Germinal center (tissue), 1 donor: ENCODE data around the gene ME2.
"Not testable (repeated sequence)": the region's sequence is repeated elsewhere in the genome, so short reads cannot be mapped to it uniquely, and the experiment has no call there.

ENCODE experiments used
- DNase-seq: peaks from one replicate; pipeline ENCODE4 v3.0.0; 2012; ENCODE audit warnings: mixed read lengths, low spot score

ME2 gene

DNA sequence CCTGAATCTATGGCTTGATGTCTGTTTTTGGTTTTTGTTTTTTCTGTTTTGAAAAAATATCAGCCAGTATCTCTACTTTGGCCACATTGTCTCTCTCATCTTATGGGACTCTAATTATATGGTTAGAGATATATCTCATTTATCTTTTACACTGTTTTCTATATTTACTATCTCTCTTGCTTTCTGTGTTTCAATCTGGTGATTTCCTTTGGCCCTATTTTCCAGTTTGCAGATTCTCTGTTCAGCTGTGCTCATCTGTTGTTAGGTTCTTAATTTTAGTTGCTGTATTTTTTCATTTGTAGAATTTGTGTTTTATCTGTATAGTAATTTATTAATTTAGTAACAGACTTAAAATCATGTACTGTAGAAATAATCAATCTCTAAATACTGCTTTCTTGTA, 47.6 kb downstream of the ME2 start:
- no peak for DNase-seq

DNA sequence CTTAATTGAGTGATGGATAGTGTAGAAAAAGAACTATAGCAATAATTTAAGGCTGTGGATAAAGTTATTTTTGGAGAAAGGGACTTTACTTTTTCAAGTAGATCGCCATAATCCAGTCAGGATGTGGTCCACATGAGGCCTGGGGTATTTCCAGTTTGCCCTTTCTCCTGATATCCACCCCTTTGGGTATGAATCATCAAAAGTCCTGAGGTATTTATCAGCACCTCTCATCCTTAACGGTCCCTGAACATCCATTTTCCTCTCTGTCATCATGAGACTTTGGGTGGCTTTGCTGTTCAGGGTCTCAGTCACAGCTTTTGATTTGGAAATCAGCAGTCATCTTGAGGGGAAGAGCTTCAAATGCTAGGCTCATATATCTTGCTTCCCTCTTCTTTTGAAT, 49.6 kb downstream of the ME2 start:
- DNase-seq = no peak

DNA sequence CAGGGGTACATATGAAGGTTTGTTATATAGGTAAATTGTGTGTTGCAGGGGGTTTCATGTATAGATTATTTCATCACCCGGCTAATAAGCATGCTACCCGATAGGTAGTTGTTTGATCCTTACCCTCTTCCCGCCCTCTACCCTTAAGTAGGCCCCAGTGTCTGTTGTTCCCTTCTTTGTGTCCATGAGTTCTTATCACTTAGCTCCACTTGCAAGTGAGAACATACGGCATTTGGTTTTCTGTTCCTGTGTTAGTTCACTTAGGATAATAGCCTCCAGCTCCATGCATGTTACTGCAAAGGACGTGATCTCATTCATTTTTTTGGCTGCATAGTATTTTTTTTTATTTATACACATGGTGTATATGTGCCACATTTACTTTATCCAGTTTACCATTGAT, 54.8 kb downstream of the ME2 start:
- no peak for DNase-seq

DNA sequence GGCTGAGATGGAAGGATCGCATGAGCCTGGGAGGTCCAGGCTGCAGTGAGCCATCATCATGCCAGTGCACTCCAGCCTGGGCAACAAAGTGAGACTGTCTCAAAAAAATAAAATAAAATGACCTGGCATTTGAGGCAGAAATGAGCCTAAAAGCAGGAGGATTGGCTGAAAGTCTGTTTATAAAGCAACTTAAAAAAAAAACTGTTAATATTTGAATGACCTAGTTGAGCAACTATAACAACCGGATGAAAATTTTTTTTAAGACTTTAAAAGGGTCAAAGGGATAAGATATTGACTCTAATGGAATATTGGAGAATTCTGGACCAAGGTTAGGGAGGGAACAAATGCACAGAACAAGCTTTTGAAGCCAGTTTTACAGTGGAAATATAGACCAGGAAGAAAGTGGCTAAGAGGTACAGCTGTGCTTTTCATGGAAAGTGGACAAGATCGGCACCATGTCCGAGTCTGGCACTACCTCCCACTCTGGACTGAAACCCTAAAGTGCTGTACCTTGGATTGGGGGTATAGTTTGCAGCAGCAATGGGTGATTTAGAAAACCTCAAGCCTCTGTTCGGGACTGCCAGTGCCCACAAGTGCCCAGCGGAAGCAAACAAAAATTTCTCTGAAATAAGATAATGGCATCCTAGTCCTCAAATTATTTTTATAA, 55.8 kb downstream of the ME2 start:
- DNase-seq = no peak

DNA sequence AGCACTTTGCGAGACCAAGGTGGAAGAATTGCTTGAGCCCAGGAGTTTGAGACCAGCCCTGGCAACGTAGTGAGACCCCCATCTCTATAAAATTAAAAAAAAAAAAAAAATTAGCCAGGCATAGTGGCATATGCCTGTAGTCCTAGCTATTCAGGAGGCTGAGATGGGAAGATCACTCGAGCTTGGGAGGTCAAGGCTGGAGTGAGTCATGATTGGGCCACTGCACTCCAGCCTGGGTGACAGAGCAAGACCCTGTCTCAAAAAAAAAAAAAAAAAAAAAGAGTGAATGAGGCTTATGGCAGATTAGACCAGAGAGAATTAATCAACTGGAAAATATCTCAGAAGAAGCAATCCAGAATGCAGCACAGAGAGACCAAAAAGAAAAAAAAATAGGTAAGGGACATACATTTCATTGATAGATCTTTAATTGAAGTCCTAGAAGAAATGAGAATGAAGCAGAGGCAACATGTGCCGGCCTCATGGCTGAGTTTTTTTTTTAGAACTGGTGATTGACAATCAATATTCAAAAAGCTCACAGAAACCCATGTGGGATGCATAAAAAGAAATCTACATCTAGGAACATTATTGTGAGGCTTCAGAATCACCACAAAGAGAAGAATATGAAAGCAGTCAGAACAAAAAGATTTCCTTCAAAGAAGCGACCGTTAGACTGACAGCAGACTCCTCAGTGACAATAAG, 56.7 kb downstream of the ME2 start:
- no peak for DNase-seq

DNA sequence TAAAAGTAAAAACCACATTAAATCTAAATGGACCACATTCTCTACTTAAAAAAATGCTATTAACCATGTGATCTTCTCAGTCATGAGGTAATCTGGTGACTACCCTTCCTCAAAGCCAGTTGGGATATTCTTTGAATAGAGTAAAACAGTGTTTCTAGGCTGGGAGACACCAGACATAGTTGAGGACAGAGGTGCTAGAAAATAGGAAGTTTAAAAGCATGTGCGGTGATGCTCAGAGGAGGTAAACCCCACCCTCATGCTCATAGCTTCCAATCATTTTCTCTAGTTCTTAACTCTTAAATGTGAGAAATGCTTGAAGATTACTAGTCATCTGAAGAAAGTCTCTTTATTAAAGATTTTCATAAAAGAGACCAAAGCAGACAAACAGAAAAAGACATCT, 58.3 kb downstream of the ME2 start:
- no peak for DNase-seq

DNA sequence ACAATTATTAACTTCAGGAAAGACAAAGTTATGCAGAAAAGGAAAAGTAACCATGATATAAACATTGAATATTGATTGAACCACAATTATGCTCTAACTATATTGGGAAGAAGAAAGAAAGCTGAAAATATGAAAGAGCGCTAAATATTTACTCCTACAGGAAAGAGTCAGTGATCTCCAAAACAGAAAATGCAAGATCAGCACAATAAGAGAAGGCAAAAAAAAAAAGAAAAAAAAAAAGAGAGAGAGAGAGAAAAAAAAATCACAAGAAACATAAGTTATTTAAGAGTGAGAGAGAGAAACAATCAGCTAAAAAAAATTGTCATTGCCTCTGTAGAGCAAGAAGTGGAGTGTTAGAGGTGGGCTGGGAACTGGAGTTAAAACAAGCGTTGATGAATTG, 60.0 kb downstream of the ME2 start:
- DNase-seq = no peak

DNA sequence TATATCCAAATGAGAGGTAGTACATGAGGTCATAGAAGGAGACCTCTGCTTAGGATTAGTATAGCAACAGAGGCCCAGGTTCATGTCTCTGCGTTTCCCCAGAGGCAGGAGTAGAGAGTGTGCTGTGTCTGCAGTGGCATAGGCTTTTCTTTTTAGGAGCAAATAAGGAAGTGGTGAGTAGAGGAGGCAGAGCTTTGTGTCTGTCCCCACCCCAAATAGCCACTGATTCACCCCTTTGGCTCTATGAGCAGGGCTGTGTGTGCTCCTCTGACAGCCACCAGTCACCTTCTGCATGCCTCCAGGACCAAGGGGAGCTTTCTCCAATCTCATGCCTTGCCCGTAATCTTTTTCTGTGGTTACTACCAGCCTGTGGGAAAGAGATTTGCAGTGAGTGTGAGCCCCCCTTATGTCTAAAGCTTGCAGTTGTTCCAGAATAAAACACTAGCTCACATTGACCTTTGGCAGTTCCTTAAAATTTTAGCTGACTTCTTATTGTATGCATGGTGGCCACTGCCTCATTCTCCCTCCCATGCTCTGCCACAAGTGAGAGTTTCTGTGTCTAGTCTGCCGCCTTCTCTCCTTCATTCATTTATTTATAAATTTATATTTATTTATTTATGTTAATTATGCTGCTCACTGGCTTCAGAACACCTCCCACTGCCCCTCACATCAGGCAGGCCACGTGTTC, 65.5 kb downstream of the ME2 start:
- DNase-seq = no peak

DNA sequence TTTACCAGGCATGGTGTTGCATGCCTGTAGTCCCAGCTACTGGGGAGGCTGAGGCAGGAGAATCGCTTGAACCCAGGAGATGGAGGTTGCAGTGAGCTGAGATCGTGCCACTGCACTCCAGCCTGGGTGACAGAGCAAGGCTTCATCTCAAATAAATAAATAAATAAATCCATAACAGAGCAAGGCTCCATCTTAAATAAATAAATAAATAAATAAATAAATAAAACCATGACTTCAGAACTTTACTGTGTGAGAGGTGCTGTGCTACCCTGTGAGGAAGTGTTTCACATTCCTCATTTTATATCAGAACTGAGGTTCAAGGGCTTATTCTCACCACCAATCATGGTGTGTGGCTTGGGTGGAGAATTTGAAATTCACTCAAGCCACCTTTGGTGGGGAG, 67.0 kb downstream of the ME2 start:
- not testable (repeated sequence) for DNase-seq

DNA sequence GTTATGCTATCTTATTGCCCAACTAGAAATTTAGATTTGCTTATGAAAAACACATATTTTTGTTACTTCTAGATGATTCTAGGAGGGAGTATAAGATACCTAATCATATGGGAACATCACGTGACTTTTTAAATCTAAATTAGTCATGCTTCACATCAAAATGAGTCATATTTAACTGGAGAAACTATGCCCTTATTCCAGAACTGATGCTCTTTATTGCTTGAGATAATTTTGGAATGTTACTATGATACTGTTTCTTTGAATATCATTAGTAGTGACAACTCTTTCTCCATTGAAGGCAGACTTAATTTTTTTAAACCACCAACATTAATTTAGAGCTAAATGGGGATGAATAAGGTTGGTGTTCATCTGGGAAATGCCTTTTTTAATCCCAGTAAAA, 69.0 kb downstream of the ME2 start:
- DNase-seq = no peak

DNA sequence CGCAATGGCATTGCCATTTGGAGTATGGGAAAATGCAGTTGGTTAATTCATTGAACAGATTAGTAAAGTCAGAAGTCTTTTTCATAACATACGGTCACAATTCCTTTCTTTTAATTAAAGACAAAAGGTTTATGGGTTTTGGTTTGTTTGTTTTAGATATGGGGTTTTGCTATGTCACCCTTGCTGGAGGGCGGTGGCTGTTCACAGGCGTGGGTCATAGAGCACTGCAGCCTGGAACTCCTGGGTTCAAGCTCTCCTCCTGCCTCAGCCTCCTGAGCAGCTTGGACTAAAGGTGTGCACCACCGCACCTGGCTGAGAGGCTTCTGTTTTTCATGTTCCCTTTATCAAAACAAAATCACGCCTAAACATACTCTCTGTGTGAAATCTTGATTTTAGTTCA, 70.3 kb downstream of the ME2 start:
- no peak for DNase-seq

DNA sequence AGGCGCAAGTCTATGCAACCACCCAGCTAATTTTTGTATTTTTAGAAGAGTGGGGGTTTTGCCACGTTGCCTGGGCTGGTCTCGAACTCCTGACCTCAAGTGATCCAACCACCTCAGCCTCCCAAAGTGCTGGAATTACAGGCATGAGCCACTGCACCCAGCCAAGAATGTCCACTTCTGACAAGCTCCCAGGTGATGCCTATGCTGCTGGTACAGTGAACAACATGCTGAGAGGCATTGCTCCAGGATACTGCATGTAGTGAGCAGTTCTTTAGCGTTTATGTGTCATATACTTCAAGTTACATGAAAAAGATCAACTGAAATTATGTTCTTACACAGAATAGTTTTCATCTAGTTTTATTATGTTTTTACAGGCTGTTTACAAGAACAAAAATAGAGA, 71.7 kb downstream of the ME2 start:
- no peak for DNase-seq

DNA sequence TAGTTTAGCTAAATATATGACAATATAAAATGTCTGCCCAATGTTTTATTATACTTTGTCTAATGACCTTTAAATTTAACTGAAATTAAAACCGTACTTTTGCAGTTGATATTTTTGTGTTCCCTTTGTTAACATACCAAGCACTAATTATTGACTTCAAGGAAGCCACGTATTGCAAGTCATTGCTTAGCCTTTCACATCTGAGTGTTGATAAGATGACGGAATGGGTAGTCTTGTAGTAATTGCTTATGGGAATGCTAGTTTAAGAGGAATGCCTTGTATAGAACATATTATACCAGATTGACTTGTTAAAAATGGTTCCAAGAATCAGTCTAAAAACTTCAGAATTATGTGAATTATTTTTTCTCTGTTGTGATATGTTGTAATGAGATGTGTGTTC, 74.9 kb downstream of the ME2 start:
- no peak for DNase-seq

DNA sequence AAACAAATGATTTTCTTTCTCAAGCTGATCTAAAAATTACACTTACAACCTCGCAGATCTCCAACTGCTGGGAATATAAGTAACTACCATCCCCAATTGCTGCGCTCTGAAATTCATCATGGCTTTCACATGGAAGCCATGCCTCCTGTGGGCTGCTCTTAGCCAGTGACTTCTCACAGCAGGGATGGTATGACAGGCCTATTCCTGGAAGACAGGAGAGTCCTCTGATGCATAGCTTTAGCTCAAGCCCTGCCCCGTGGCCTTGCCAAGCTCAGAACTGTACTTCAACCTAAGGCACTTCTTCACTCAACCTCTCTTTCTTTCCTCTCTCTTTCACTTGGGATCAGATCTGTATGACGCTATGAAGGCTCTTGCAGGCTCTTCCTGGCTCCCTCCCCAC, 76.3 kb downstream of the ME2 start:
- DNase-seq = no peak

DNA sequence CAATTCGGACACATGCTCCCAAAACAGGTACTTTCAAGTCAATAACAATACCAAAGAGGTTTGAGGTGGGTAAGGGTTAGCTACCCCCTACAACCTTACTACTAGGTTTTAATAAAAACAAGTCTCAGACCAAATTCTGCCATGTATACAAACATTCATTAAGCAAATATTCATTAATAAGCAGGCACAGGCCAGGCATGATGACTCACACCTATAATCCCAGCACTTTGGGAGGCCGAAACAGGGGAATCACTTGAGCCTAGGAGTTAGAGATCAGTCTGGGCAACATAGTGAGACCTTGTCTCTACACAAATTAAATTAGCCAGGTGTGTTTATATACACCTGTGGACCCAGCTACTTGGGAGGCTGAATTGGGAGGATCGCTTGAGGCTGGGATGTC, 77.2 kb downstream of the ME2 start:
- no peak for DNase-seq

DNA sequence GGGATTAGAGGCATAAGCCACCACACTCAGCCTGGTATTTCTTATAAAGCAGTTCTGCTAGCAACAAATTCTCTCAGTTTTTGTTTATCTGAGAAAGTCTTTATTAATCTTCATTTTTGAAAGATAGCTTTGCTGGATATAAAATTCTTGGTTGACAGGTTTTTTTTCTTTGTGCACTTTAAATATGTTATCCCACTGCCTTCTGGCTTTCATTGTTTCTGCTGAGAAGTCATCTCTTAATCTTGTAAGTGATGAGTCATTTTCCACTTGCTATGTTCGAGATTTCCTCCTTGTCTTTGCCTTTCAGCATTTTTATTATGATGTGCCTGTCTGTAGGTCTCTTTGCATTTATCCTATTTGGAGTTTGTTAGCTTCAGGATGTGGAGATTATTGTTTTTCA, 83.1 kb downstream of the ME2 start:
- no peak for DNase-seq

DNA sequence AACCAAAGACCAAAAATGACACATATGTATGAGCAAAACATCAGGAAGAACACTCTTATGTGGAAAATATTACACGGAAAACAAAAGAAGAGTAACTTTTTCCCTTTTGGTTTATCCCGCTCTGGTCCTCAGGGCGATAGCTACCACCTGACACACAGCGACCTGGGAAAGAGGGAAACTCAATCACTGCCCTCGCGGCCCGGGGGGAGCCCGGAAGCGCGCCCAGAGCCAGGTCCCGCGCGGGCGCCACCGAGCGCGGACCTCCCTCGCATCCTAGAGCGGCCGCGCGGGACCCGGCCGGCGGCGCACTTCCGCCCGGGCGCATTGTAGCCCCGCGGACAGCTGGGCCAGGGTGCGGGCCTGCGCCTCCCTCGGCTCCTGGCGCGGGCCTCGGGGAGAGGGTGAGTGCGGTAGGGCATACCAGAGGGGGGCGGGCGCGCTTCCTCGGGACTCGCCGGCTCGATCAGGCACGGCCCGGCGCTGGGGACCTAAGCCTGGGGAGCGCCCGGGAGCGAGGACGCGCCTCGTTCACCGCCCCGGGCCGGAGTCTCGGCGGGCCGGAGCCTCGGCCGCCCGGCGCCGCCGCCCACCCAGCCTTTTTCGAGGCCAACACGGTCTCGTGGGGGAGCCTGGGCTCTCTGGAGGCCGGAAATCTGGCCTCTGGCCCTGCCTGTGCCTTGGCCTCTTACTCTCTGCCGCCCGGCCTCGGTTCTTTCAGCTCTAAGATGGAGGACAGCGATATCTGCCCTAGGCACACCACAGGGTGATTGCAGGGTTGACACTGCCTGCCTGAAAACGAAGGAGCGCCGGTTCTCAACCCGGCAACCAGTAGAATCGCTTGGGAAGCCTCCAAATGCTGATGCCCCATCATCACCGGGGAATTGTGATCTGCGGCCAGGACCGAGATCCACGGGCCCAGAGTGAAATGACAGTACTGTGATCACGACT, 89.1 kb downstream of the ME2 start, which contains the start of gene ELAC1:
Gene ELAC1 (plus strand): TSS at position 327 of the 948 bp plus-strand sequence. CDS start 6,365 bp downstream, outside the sequence.
- peak; percentile 85 for DNase-seq

DNA sequence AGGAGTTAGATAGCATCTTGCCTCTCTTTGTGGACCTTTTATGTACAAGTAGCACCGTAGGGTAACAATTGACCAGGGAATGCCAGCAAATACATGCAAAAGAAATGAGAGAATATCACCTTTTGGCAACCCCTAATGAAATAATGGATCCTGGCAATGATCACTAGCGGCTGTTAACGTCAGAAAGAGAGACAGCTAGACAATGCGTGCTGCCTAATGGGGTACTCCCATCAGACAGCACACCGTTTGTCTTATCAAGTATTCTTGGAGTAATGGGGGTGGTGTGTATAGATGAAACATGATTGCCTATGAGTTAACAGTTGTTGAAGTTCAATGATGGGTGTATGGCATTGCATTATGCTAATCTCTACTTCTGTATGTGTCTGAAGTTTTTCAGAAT, 90.5 kb downstream of the ME2 start:
- no peak for DNase-seq

DNA sequence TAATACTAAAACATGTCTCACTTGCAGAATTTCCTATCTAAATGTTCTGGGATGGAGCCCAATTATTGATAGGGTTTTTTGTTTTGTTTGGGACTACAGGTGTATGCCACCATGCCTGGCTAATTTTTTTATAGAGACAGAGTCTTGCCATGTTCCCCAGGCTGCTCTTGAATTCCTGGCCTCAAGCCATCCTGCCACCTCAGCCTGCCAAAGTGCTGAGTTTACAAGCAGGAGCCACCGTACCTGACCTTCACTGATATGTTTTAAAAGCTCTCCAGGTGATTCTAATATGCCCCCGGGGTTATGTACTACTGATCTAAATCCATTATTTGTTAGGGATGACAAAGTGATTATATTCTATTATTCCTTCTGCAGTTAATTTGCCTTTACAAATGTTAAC, 91.1 kb downstream of the ME2 start:
- DNase-seq = no peak

DNA sequence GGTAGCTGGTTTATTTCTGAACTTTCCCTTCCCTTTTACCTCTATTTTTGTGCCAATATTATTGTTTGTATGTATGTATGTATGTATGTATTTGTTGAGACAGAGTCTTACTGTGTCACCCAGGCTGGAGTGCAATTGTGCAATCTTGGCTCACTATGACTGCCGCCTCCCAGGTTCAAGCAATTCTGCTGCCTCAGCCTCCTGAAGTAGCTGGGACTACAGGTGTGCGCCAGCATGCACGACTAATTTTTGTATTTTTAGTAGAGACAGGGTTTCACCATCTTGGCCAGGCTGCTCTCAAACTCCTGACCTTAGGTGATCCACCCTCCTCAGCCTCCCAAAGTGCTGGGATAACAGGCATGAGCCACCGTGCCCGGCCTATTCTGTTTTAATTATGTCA, 93.5 kb downstream of the ME2 start:
- DNase-seq = not testable (repeated sequence)

DNA sequence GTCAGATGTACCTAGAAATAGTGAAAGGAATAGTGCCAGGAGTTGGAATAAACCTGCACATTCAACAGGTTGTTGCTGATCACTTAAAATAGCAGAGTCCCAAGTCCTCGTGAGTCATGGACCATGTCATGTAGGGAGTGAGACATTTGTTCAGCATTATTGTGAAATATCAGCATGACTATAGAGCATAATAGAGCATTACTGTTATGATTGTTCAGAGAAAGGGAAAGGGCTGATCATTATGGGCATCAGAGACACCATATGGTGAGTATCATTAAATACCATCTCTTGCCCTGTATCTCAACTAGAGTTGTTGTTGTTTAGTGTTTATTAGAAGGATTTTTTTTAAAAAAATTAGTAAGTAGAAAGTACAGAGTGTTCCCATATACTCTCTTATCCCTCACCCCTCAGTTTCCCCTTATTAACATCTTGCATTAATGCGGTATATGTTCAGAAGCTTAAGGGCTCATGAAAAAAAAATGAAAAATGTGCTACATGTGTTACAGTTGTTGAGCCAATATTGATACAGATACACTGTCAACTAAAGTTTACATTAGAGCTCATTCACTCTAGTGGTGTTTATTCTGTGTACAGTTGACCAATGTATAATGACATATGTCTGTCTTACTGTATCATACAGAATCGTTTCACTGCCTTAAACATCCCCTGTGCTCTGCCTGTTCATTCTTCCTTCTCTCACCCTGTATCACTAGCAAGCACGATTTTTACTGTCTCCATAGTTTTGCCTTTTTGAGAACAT, 94.6 kb downstream of the ME2 start:
- no peak for DNase-seq
